ENCODE results near the gene DCP2.

DNA sequence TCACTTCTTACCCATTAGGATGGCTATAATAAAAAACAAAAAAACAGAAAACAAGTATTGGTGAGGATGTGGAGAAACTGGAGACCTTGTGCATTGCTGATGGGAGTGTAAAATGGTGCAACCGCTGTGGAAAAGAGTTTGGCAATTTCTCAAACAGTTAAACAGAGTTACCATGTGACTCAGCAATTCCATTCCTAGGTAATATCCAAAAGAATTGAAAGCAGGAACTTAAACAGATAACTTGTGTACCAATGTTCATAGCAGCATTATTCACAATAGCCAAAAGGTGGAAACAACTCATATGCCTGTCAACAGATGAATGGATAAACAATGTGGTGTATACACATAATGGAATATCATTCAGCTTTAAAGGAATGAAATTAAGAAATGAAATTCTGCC lies 28.9 kb downstream of the DCP2 start:
- TF ChIP-seq, protein P1, sequence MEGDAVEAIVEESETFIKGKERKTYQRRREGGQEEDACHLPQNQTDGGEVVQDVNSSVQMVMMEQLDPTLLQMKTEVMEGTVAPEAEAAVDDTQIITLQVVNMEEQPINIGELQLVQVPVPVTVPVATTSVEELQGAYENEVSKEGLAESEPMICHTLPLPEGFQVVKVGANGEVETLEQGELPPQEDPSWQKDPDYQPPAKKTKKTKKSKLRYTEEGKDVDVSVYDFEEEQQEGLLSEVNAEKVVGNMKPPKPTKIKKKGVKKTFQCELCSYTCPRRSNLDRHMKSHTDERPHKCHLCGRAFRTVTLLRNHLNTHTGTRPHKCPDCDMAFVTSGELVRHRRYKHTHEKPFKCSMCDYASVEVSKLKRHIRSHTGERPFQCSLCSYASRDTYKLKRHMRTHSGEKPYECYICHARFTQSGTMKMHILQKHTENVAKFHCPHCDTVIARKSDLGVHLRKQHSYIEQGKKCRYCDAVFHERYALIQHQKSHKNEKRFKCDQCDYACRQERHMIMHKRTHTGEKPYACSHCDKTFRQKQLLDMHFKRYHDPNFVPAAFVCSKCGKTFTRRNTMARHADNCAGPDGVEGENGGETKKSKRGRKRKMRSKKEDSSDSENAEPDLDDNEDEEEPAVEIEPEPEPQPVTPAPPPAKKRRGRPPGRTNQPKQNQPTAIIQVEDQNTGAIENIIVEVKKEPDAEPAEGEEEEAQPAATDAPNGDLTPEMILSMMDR (IDR thresholded peaks at IDR 0.05; ENCODE audit: borderline replicate concordance, extremely low read depth, low read length, poor library complexity, severe bottlenecking) = no peak
- TF ChIP-seq EZH2 (IDR thresholded peaks at IDR 0.05; ENCODE audit: borderline replicate concordance, low read depth, low read length, severe bottlenecking) = no peak

Data from DND-41 (cell line).